ENCODE measurements around the gene EFR3B. TPM values are rescaled to one million over a fixed set of nuclear protein-coding genes. Genes with fewer than 3 reads are reported as not detected.
A peak's percentile ranks its signal among the peaks of the same experiment; 100 is the strongest.

EFR3B gene
- polyA plus RNA-seq, 1 of the 3 experiments (the other 2 are of a cell fraction): 1.5 TPM

- no peak overlapping the region for H3K4me3 ChIP-seq (ENCODE audit: low read depth in 2 of 2, low read length in 1 of 2)
- DNase-seq: no peak
- H3F3A ChIP-seq (replicated peaks; ENCODE audit: insufficient read depth): peaks cover 30% of the 10 kb centered on the region
- H3K36me3 ChIP-seq (replicated peaks in 1 of 2; ENCODE audit: control insufficient read depth in 1 of 2, insufficient read depth in 2 of 2, low read length in 1 of 2): no peaks in the 10 kb centered on the region
- no peak overlapping the region for H3K9ac ChIP-seq
- peaks cover 6 to 17% of the 10 kb centered on the region in 2 experiments; a peak in 3 of 4 replicates for H3K4me1 ChIP-seq (ENCODE audit: control insufficient read depth in 1 of 2, insufficient read depth in 2 of 2, low read depth in 1 of 2, low read length in 1 of 2)
- H3K4me2 ChIP-seq: peak overlapping the region; percentile 30; the same call in 1 of the 2 replicates
- POLR2A ChIA-PET: no interaction called here
- H3K79me2 ChIP-seq (ENCODE audit: insufficient read depth): no peaks in the 10 kb centered on the region
- H3K9me2 ChIP-seq: no peaks in the 10 kb centered on the region
- 0 out of 2 replicates have a peak overlapping the region, but pooled peaks have one; percentile 7 for H2AFZ ChIP-seq (ENCODE audit: low read depth)
- peak overlapping the region in 1 of 2 experiments; percentile 51; a peak in 2 of 4 replicates for H3K27ac ChIP-seq (ENCODE audit: low read depth in 2 of 2, low read length in 1 of 2)
- CTCF ChIA-PET: no interaction called here
- H3K9me3 ChIP-seq: no peaks in the 10 kb centered on the region
- no peaks in the 10 kb centered on the region for H4K20me1 ChIP-seq (ENCODE audit: insufficient read depth)
- no peaks in the 10 kb centered on the region for H3K27me3 ChIP-seq (ENCODE audit: insufficient read depth)
- 59% methylated on average over 15 of the region's 16 CpGs for WGBS (ENCODE audit: low lambda C conversion rate)
- TF ChIP-seq EZH2phosphoT487 (IDR thresholded peaks at IDR 0.05; ENCODE audit: borderline replicate concordance, low read depth) (no peak), FOXJ3 (CRISPR knock-in tag; IDR thresholded peaks at IDR 0.05) (no peak), GATA2 (CRISPR knock-in tag; IDR thresholded peaks at IDR 0.05) (no peak), NRF1 (IDR thresholded peaks at IDR 0.05; ENCODE audit: low read depth, low read length) (no peak), GABPA (IDR thresholded peaks at IDR 0.05; ENCODE audit: low read depth) (no peak), USF2 (IDR thresholded peaks at IDR 0.05; ENCODE audit: borderline replicate concordance, low read depth, low read length) (no peak), EP300 (IDR thresholded peaks at IDR 0.05; ENCODE audit: borderline replicate concordance in 1 of 2, low read depth in 1 of 2, low read length in 1 of 2) (peak in 1 of 2 experiments; percentile 90; a peak in 2 of 4 replicates), SMC3 (IDR thresholded peaks at IDR 0.05; ENCODE audit: low read depth, low read length) (no peak), USF1 (IDR thresholded peaks at IDR 0.05; ENCODE audit: borderline replicate concordance, low read depth) (no peak), JUND (IDR thresholded peaks at IDR 0.05) (peak; percentile 97), MXI1 (IDR thresholded peaks at IDR 0.05; ENCODE audit: low read depth, low read length) (no peak), ELF1 (IDR thresholded peaks at IDR 0.05) (no peak), POLR2AphosphoS5 (IDR thresholded peaks at IDR 0.05; ENCODE audit: low read depth, low read length) (peak; percentile 67; the same call in 1 of the 2 replicates), SIN3A (IDR thresholded peaks at IDR 0.05; ENCODE audit: borderline replicate concordance, low read depth, low read length) (no peak), PBX3 (IDR thresholded peaks at IDR 0.05) (peak; percentile 96), TCF12 (IDR thresholded peaks at IDR 0.05) (peak; percentile 97), YY1 (IDR thresholded peaks at IDR 0.05; ENCODE audit: low read depth) (no peak; the same call in 1 of the 2 replicates), RFX5 (IDR thresholded peaks at IDR 0.05; ENCODE audit: low read length) (no peak), RXRA (IDR thresholded peaks at IDR 0.05; ENCODE audit: borderline replicate concordance, low read depth) (peak; percentile 57; the same call in 1 of the 2 replicates), TAF1 (IDR thresholded peaks at IDR 0.05; ENCODE audit: borderline replicate concordance, low read depth, low read length) (peak; percentile 55; the same call in 1 of the 2 replicates), RCOR1 (IDR thresholded peaks at IDR 0.05; ENCODE audit: low read length) (no peak), MEF2A (IDR thresholded peaks at IDR 0.05; ENCODE audit: borderline replicate concordance, low read depth) (no peak), FOSL2 (IDR thresholded peaks at IDR 0.05; ENCODE audit: borderline replicate concordance, low read depth) (peak; percentile 98)
- TF ChIP-seq, protein P1, sequence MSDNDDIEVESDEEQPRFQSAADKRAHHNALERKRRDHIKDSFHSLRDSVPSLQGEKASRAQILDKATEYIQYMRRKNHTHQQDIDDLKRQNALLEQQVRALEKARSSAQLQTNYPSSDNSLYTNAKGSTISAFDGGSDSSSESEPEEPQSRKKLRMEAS (IDR thresholded peaks at IDR 0.05; ENCODE audit: low read depth): peak; percentile 83
- TF ChIP-seq, protein P2, sequence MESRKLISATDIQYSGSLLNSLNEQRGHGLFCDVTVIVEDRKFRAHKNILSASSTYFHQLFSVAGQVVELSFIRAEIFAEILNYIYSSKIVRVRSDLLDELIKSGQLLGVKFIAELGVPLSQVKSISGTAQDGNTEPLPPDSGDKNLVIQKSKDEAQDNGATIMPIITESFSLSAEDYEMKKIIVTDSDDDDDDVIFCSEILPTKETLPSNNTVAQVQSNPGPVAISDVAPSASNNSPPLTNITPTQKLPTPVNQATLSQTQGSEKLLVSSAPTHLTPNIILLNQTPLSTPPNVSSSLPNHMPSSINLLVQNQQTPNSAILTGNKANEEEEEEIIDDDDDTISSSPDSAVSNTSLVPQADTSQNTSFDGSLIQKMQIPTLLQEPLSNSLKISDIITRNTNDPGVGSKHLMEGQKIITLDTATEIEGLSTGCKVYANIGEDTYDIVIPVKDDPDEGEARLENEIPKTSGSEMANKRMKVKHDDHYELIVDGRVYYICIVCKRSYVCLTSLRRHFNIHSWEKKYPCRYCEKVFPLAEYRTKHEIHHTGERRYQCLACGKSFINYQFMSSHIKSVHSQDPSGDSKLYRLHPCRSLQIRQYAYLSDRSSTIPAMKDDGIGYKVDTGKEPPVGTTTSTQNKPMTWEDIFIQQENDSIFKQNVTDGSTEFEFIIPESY (IDR thresholded peaks at IDR 0.05; ENCODE audit: borderline replicate concordance, low read depth): peak; percentile 67; the same call in 1 of the 2 replicates
- TF ChIP-seq, protein P3, sequence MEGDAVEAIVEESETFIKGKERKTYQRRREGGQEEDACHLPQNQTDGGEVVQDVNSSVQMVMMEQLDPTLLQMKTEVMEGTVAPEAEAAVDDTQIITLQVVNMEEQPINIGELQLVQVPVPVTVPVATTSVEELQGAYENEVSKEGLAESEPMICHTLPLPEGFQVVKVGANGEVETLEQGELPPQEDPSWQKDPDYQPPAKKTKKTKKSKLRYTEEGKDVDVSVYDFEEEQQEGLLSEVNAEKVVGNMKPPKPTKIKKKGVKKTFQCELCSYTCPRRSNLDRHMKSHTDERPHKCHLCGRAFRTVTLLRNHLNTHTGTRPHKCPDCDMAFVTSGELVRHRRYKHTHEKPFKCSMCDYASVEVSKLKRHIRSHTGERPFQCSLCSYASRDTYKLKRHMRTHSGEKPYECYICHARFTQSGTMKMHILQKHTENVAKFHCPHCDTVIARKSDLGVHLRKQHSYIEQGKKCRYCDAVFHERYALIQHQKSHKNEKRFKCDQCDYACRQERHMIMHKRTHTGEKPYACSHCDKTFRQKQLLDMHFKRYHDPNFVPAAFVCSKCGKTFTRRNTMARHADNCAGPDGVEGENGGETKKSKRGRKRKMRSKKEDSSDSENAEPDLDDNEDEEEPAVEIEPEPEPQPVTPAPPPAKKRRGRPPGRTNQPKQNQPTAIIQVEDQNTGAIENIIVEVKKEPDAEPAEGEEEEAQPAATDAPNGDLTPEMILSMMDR (IDR thresholded peaks at IDR 0.05): no peak
- TF ChIP-seq, protein P4, sequence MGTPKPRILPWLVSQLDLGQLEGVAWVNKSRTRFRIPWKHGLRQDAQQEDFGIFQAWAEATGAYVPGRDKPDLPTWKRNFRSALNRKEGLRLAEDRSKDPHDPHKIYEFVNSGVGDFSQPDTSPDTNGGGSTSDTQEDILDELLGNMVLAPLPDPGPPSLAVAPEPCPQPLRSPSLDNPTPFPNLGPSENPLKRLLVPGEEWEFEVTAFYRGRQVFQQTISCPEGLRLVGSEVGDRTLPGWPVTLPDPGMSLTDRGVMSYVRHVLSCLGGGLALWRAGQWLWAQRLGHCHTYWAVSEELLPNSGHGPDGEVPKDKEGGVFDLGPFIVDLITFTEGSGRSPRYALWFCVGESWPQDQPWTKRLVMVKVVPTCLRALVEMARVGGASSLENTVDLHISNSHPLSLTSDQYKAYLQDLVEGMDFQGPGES (IDR thresholded peaks at IDR 0.05; ENCODE audit: low read depth, low read length): no peak
Measured at GRCh38 chr2:25103287-25103871, 61.5 kb downstream of the EFR3B start.

Measured in SK-N-SH (cell line).